Adipocyte (in vitro differentiated cells): Measurements from ENCODE around the gene MKX.
"Not testable (repeated sequence)": the region's sequence is repeated elsewhere in the genome, so short reads cannot be mapped to it uniquely, and the experiment has no call there.

Source experiments
- DNase-seq: peaks from one replicate; pipeline ENCODE4 v3.0.0-alpha.2; 2015; ENCODE audit warnings: low read depth
- H3K27me3 ChIP-seq: replicated peaks from 2 replicates; pipeline ENCODE4 v1.7.0; 2013; ENCODE audit warnings: mild to moderate bottlenecking, low read length, moderate library complexity; ENCODE audit not compliant: control insufficient read depth, insufficient read depth
- H3K36me3 ChIP-seq: 2 replicates; pipeline ENCODE4 v1.7.0; 2013; ENCODE audit warnings: low read length, mild to moderate bottlenecking, moderate library complexity; ENCODE audit not compliant: control insufficient read depth, insufficient read depth, severe bottlenecking
- H3K4me1 ChIP-seq: 2 replicates; pipeline ENCODE4 v1.7.0; 2013; ENCODE audit warnings: mild to moderate bottlenecking, low read length, moderate library complexity; ENCODE audit not compliant: control insufficient read depth, insufficient read depth
- H3K4me3 ChIP-seq: 2 replicates; pipeline ENCODE4 v1.7.0; 2013; ENCODE audit warnings: mild to moderate bottlenecking, low read length, moderate library complexity
- H3K9ac ChIP-seq: 2 replicates; pipeline ENCODE4 v1.7.0; 2013; ENCODE audit warnings: mild to moderate bottlenecking, low read length, moderate library complexity
- H3K9me3 ChIP-seq: 2 replicates; pipeline ENCODE4 v1.7.0; 2013; ENCODE audit warnings: mild to moderate bottlenecking, low read length, moderate library complexity; ENCODE audit not compliant: control insufficient read depth

MKX gene

GRCh38 chr10:27687743-27688142 lies 57.9 kb downstream of the MKX start:
- H3K9ac ChIP-seq, result no peak overlapping the region
- no peaks in the 10 kb centered on the region for H3K9me3 ChIP-seq
- H3K4me1 ChIP-seq, result no peaks in the 10 kb centered on the region
- DNase-seq, result no peak
- no peaks in the 10 kb centered on the region for H3K27me3 ChIP-seq
- no peaks in the 10 kb centered on the region for H3K36me3 ChIP-seq
- no peak overlapping the region for H3K4me3 ChIP-seq

GRCh38 chr10:27687326-27687725 lies 58.3 kb downstream of the MKX start:
- H3K4me3 ChIP-seq, result no peak overlapping the region
- DNase-seq, result no peak
- H3K9ac ChIP-seq, result no peak overlapping the region
- no peaks in the 10 kb centered on the region for H3K4me1 ChIP-seq
- H3K27me3 ChIP-seq, result no peaks in the 10 kb centered on the region
- no peaks in the 10 kb centered on the region for H3K36me3 ChIP-seq
- no peaks in the 10 kb centered on the region for H3K9me3 ChIP-seq

GRCh38 chr10:27685681-27686080 lies 59.9 kb downstream of the MKX start:
- Histone ChIP-seq H3K4me3 (no peak overlapping the region), H3K9me3 (no peaks in the 10 kb centered on the region), H3K36me3 (no peaks in the 10 kb centered on the region), H3K27me3 (no peaks in the 10 kb centered on the region), H3K4me1 (peaks cover 2% of the 10 kb centered on the region), H3K9ac (no peak overlapping the region)
- no peak for DNase-seq

- H3K9me3 ChIP-seq, result no peaks in the 10 kb centered on the region
- no peak overlapping the region for H3K9ac ChIP-seq
- DNase-seq, result no peak
- no peak overlapping the region for H3K4me3 ChIP-seq
- H3K27me3 ChIP-seq, result no peaks in the 10 kb centered on the region
- H3K36me3 ChIP-seq, result no peaks in the 10 kb centered on the region
- H3K4me1 ChIP-seq, result peaks cover 26% of the 10 kb centered on the region
These were observed 62.4 kb downstream of the MKX start for GRCh38 chr10:27683226-27683625.

GRCh38 chr10:27681795-27682194 lies 63.8 kb downstream of the MKX start:
- not testable (repeated sequence) for H3K36me3 ChIP-seq, DNase-seq, H3K9me3 ChIP-seq, H3K9ac ChIP-seq, H3K4me3 ChIP-seq, H3K27me3 ChIP-seq
- peaks cover 37% of the 10 kb centered on the region for H3K4me1 ChIP-seq

GRCh38 chr10:27680691-27681605 lies 64.7 kb downstream of the MKX start:
- Histone ChIP-seq H3K36me3 (no peaks in the 10 kb centered on the region), H3K9me3 (no peaks in the 10 kb centered on the region), H3K9ac (peak overlapping the region; percentile 76), H3K27me3 (no peaks in the 10 kb centered on the region), H3K4me3 (peak overlapping the region; percentile 69), H3K4me1 (peaks cover 37% of the 10 kb centered on the region)
- DNase-seq, result no peak

- H3K27me3 ChIP-seq, result no peaks in the 10 kb centered on the region
- H3K9ac ChIP-seq, result peak overlapping the region; percentile 76
- peak; percentile 44 for DNase-seq
- H3K4me3 ChIP-seq, result peak overlapping the region; percentile 69
- H3K4me1 ChIP-seq, result peaks cover 37% of the 10 kb centered on the region
- H3K9me3 ChIP-seq, result no peaks in the 10 kb centered on the region
- H3K36me3 ChIP-seq, result no peaks in the 10 kb centered on the region
These were observed 65.5 kb downstream of the MKX start for GRCh38 chr10:27680006-27680557.

GRCh38 chr10:27679369-27679912 lies 66.2 kb downstream of the MKX start:
- no peak for DNase-seq
- peaks cover 37% of the 10 kb centered on the region for H3K4me1 ChIP-seq
- peak overlapping the region; percentile 69 for H3K4me3 ChIP-seq
- no peaks in the 10 kb centered on the region for H3K9me3 ChIP-seq
- H3K9ac ChIP-seq, result peak overlapping the region; percentile 76
- no peaks in the 10 kb centered on the region for H3K36me3 ChIP-seq
- no peaks in the 10 kb centered on the region for H3K27me3 ChIP-seq

- DNase-seq, result no peak
- Histone ChIP-seq H3K9me3 (no peaks in the 10 kb centered on the region), H3K27me3 (no peaks in the 10 kb centered on the region), H3K4me1 (peaks cover 37% of the 10 kb centered on the region), H3K4me3 (peak overlapping the region; percentile 61), H3K9ac (peak overlapping the region; percentile 55), H3K36me3 (no peaks in the 10 kb centered on the region)
These were observed 67.5 kb downstream of the MKX start for GRCh38 chr10:27678166-27678565.

- no peaks in the 10 kb centered on the region for H3K9me3 ChIP-seq
- no peaks in the 10 kb centered on the region for H3K27me3 ChIP-seq
- no peaks in the 10 kb centered on the region for H3K36me3 ChIP-seq
These were observed 72.6 kb downstream of the MKX start for GRCh38 chr10:27673065-27673464.

GRCh38 chr10:27671821-27672220 lies 73.8 kb downstream of the MKX start:
- H3K4me3 ChIP-seq, result no peak overlapping the region
- no peak overlapping the region for H3K9ac ChIP-seq
- no peaks in the 10 kb centered on the region for H3K36me3 ChIP-seq
- DNase-seq, result no peak
- H3K9me3 ChIP-seq, result no peaks in the 10 kb centered on the region
- H3K27me3 ChIP-seq, result no peaks in the 10 kb centered on the region
- H3K4me1 ChIP-seq, result no peaks in the 10 kb centered on the region

More at GRCh38 chr10:27673065-27673464, 72.6 kb downstream of the MKX start:
- H3K4me3 ChIP-seq, result no peak overlapping the region
- no peak overlapping the region for H3K9ac ChIP-seq
- no peak for DNase-seq
- peaks cover 9% of the 10 kb centered on the region for H3K4me1 ChIP-seq
